ENCODE measurements around the gene SUMO2. TPM values are rescaled to one million over a fixed set of nuclear protein-coding genes. Genes with fewer than 3 reads are reported as not detected.

SUMO2 gene
- total and polyA plus RNA-seq, 9 of the 15 experiments (the other 6 are each of a cell fraction or from before 2014, with no cell fraction given) = 157 to 733 (median 419) TPM

DNA sequence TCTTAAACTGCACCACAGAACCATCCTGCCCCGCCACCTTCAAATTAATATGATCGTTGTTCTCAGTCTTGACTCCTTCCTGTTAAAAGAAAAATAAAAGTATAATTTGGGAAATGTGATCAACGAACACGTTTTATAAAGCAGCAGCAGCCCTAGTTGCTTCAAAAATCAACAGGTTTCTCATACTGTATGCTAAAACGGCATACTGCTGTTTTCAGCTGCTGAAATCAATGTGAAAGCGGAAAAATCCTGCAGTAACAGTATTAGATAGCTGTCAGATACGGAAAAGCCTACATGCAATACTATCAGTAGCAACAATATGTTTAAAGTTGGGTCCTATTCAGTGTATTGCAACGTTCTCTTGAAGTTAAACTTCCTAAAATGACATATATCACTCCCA is 1.6 kb downstream of the SUMO2 start (continued):
- TF ChIP-seq, protein P1, sequence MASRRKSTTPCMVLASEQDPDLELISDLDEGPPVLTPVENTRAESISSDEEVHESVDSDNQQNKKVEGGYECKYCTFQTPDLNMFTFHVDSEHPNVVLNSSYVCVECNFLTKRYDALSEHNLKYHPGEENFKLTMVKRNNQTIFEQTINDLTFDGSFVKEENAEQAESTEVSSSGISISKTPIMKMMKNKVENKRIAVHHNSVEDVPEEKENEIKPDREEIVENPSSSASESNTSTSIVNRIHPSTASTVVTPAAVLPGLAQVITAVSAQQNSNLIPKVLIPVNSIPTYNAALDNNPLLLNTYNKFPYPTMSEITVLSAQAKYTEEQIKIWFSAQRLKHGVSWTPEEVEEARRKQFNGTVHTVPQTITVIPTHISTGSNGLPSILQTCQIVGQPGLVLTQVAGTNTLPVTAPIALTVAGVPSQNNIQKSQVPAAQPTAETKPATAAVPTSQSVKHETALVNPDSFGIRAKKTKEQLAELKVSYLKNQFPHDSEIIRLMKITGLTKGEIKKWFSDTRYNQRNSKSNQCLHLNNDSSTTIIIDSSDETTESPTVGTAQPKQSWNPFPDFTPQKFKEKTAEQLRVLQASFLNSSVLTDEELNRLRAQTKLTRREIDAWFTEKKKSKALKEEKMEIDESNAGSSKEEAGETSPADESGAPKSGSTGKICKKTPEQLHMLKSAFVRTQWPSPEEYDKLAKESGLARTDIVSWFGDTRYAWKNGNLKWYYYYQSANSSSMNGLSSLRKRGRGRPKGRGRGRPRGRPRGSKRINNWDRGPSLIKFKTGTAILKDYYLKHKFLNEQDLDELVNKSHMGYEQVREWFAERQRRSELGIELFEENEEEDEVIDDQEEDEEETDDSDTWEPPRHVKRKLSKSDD (conservative IDR thresholded peaks at IDR 0.05; ENCODE audit: low read length) = no peak
- TF ChIP-seq SAFB (IDR thresholded peaks at IDR 0.05; ENCODE audit: borderline replicate concordance, low read depth, low read length) = no peak
- TF ChIP-seq SMAD3 (CRISPR knock-in tag; conservative IDR thresholded peaks at IDR 0.05) = no peak
- TF ChIP-seq, protein P2, sequence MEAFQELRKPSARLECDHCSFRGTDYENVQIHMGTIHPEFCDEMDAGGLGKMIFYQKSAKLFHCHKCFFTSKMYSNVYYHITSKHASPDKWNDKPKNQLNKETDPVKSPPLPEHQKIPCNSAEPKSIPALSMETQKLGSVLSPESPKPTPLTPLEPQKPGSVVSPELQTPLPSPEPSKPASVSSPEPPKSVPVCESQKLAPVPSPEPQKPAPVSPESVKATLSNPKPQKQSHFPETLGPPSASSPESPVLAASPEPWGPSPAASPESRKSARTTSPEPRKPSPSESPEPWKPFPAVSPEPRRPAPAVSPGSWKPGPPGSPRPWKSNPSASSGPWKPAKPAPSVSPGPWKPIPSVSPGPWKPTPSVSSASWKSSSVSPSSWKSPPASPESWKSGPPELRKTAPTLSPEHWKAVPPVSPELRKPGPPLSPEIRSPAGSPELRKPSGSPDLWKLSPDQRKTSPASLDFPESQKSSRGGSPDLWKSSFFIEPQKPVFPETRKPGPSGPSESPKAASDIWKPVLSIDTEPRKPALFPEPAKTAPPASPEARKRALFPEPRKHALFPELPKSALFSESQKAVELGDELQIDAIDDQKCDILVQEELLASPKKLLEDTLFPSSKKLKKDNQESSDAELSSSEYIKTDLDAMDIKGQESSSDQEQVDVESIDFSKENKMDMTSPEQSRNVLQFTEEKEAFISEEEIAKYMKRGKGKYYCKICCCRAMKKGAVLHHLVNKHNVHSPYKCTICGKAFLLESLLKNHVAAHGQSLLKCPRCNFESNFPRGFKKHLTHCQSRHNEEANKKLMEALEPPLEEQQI (IDR thresholded peaks at IDR 0.05) = no peak
- TF ChIP-seq ZNF224 (CRISPR knock-in tag; IDR thresholded peaks at IDR 0.05) = no peak
- TF ChIP-seq, protein P3, sequence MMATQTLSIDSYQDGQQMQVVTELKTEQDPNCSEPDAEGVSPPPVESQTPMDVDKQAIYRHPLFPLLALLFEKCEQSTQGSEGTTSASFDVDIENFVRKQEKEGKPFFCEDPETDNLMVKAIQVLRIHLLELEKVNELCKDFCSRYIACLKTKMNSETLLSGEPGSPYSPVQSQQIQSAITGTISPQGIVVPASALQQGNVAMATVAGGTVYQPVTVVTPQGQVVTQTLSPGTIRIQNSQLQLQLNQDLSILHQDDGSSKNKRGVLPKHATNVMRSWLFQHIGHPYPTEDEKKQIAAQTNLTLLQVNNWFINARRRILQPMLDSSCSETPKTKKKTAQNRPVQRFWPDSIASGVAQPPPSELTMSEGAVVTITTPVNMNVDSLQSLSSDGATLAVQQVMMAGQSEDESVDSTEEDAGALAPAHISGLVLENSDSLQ (IDR thresholded peaks at IDR 0.05) = no peak
- TF ChIP-seq, protein P4, sequence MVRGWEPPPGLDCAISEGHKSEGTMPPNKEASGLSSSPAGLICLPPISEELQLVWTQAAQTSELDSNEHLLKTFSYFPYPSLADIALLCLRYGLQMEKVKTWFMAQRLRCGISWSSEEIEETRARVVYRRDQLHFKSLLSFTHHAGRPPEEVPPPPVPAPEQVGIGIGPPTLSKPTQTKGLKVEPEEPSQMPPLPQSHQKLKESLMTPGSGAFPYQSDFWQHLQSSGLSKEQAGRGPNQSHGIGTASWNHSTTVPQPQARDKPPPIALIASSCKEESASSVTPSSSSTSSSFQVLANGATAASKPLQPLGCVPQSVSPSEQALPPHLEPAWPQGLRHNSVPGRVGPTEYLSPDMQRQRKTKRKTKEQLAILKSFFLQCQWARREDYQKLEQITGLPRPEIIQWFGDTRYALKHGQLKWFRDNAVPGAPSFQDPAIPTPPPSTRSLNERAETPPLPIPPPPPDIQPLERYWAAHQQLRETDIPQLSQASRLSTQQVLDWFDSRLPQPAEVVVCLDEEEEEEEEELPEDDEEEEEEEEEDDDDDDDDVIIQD (CRISPR knock-in tag; IDR thresholded peaks at IDR 0.05) = no peak
- TF ChIP-seq, protein P5, sequence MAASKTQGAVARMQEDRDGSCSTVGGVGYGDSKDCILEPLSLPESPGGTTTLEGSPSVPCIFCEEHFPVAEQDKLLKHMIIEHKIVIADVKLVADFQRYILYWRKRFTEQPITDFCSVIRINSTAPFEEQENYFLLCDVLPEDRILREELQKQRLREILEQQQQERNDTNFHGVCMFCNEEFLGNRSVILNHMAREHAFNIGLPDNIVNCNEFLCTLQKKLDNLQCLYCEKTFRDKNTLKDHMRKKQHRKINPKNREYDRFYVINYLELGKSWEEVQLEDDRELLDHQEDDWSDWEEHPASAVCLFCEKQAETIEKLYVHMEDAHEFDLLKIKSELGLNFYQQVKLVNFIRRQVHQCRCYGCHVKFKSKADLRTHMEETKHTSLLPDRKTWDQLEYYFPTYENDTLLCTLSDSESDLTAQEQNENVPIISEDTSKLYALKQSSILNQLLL (CRISPR knock-in tag; IDR thresholded peaks at IDR 0.05; ENCODE audit: borderline replicate concordance) = no peak
- TF ChIP-seq, protein P6, sequence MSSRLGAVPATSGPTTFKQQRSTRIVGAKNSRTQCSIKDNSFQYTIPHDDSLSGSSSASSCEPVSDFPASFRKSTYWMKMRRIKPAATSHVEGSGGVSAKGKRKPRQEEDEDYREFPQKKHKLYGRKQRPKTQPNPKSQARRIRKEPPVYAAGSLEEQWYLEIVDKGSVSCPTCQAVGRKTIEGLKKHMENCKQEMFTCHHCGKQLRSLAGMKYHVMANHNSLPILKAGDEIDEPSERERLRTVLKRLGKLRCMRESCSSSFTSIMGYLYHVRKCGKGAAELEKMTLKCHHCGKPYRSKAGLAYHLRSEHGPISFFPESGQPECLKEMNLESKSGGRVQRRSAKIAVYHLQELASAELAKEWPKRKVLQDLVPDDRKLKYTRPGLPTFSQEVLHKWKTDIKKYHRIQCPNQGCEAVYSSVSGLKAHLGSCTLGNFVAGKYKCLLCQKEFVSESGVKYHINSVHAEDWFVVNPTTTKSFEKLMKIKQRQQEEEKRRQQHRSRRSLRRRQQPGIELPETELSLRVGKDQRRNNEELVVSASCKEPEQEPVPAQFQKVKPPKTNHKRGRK (tag; IDR thresholded peaks at IDR 0.05) = no peak
- no peak for TF ChIP-seq HDAC3 (IDR thresholded peaks at IDR 0.05; ENCODE audit: borderline replicate concordance, partially characterized antibody)
- TF ChIP-seq ZNF436 (CRISPR knock-in tag; IDR thresholded peaks at IDR 0.05) = 0 out of 2 replicates have a peak, but pooled peaks have one; percentile 4
- TF ChIP-seq ERF (CRISPR knock-in tag; IDR thresholded peaks at IDR 0.05) = no peak
- TF ChIP-seq EP400 (IDR thresholded peaks at IDR 0.05) = no peak
- TF ChIP-seq MECOM (CRISPR knock-in tag; IDR thresholded peaks at IDR 0.05) = no peak
- TF ChIP-seq SOX6 (IDR thresholded peaks at IDR 0.05) = no peak
- TF ChIP-seq DPF2 (IDR thresholded peaks at IDR 0.05) = no peak
- TF ChIP-seq ZNF12 (CRISPR knock-in tag; IDR thresholded peaks at IDR 0.05) = no peak
- TF ChIP-seq, protein P7, sequence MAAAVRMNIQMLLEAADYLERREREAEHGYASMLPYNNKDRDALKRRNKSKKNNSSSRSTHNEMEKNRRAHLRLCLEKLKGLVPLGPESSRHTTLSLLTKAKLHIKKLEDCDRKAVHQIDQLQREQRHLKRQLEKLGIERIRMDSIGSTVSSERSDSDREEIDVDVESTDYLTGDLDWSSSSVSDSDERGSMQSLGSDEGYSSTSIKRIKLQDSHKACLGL (CRISPR knock-in tag; IDR thresholded peaks at IDR 0.05; ENCODE audit: borderline replicate concordance, poor library complexity, severe bottlenecking) = no peak

Measured in K562 (cell line).